B cell (primary cell): Measurements from ENCODE around the gene CAMKV. TPM values are rescaled to one million over a fixed set of nuclear protein-coding genes. Genes with fewer than 3 reads are reported as not detected.

ENCODE experiments used
- ATAC-seq: fragments of 200-7000 bp; cut with Tn5 transposase; one replicate; pipeline ENCODE4 v1.10.0; 2021; ENCODE audit warnings: low read depth, mild to moderate bottlenecking, moderate number of reproducible peaks, moderate library complexity
- CTCF ChIA-PET: fragments of 350-600 bp; sonication (Branson Sonifier 250); formaldehyde crosslinking; loops from one replicate; lab custom pipeline; 2021; ENCODE audit warnings: antibody characterized with exemption, inconsistent platforms; lab: Charles Lee
- POLR2A ChIA-PET: fragments of 350-600 bp; sonication (Branson Sonifier 250); formaldehyde crosslinking; loops from one replicate; lab custom pipeline; 2021; ENCODE audit warnings: antibody characterized with exemption; lab: Charles Lee
- DNase-seq: peaks from one replicate; pipeline ENCODE4 v3.0.0; 2013
- H2AFZ ChIP-seq: 2 replicates; pipeline ENCODE4 v1.6.1; 2012; ENCODE audit warnings: mild to moderate bottlenecking, low read depth, low read length; ENCODE audit not compliant: insufficient read depth, poor library complexity, severe bottlenecking
- H3K27ac ChIP-seq, 2 donors: 1 replicate in 1 of 2; 2 replicates in 1 of 2; pipeline ENCODE4 v1.5.1; 2012 to 2013; ENCODE audit warnings: low read length in 2 of 2, mild to moderate bottlenecking in 2 of 2, moderate library complexity in 1 of 2
- H3K27me3 ChIP-seq, 4 experiments: fragments of 200-600 bp in 1 of 4; sonication (generic) in 1 of 4; replicated peaks in 1 of 4; 1 replicate in 2 of 4; 2 replicates in 2 of 4; pipeline versions ENCODE4 v1.6.1 to v1.7.0; 2013 to 2016; ENCODE audit warnings: low read length in 3 of 4, mild to moderate bottlenecking in 2 of 4, mixed read lengths in 1 of 4, moderate library complexity in 1 of 4; ENCODE audit not compliant: insufficient read depth in 4 of 4, control insufficient read depth in 3 of 4; ENCODE audit errors: control extremely low read depth in 1 of 4
- H3K36me3 ChIP-seq, 2 experiments: replicated peaks in 1 of 2; 1 replicate in 1 of 2; 2 replicates in 1 of 2; pipeline versions ENCODE4 v1.6.1 to v1.7.1; 2013; ENCODE audit warnings: low read length in 1 of 2; ENCODE audit not compliant: insufficient read depth in 2 of 2, control insufficient read depth in 1 of 2; ENCODE audit errors: control extremely low read depth in 1 of 2, extremely low read depth in 1 of 2
- H3K4me1 ChIP-seq, 2 donors: fragments of 200-600 bp in 1 of 2; sonication (generic) in 1 of 2; 1 replicate in 1 of 2; 2 replicates in 1 of 2; pipeline versions ENCODE4 v1.5.1 to v1.6.1; 2013 to 2017; ENCODE audit warnings: low read length in 2 of 2; ENCODE audit not compliant: control insufficient read depth in 2 of 2, insufficient read depth in 2 of 2
- H3K4me2 ChIP-seq: replicated peaks from 2 replicates; pipeline ENCODE3; 2012; ENCODE audit warnings: mild to moderate bottlenecking, low read depth, low read length; ENCODE audit not compliant: poor library complexity, severe bottlenecking
- H3K4me3 ChIP-seq, 5 experiments: fragments of 200-600 bp in 1 of 5; sonication (generic) in 1 of 5; 1 replicate in 3 of 5; 2 replicates in 2 of 5; pipeline versions ENCODE4 v1.5.1 to v1.7.0; 2011 to 2016; ENCODE audit warnings: low read length in 4 of 5, mild to moderate bottlenecking in 4 of 5, low read depth in 2 of 5, control low read depth in 1 of 5, moderate library complexity in 1 of 5; ENCODE audit not compliant: insufficient read depth in 1 of 5; ENCODE audit errors: control extremely low read depth in 1 of 5, extremely low read depth in 1 of 5
- H3K79me2 ChIP-seq: fragments of 200-600 bp; sonication (generic); one replicate; pipeline ENCODE4 v1.6.0; 2016; ENCODE audit warnings: low read length; ENCODE audit not compliant: control insufficient read depth, insufficient read depth
- H3K9ac ChIP-seq: fragments of 200-600 bp; sonication (generic); 2 replicates; pipeline ENCODE4 v1.6.1; 2017; ENCODE audit warnings: mild to moderate bottlenecking, low read length, moderate library complexity
- H3K9me3 ChIP-seq, 3 donors: one replicate each; pipeline versions ENCODE4 v1.6.1 to v1.7.1; 2013; ENCODE audit warnings: low read length in 2 of 3; ENCODE audit not compliant: control insufficient read depth in 2 of 3, insufficient read depth in 1 of 3; ENCODE audit errors: control extremely low read depth in 1 of 3
- H4K20me1 ChIP-seq: 2 replicates; pipeline ENCODE4 v1.6.0; 2012; ENCODE audit warnings: mild to moderate bottlenecking, low read length; ENCODE audit not compliant: insufficient read depth, control insufficient read depth, poor library complexity, severe bottlenecking
- H3K27ac Mint-ChIP-seq: one replicate; pipeline ENCODE4 v1.8.0; 2021; ENCODE audit warnings: mixed read lengths
- H3K27me3 Mint-ChIP-seq: one replicate; pipeline ENCODE4 v1.8.0; 2021; ENCODE audit warnings: mixed read lengths
- H3K4me1 Mint-ChIP-seq: one replicate; pipeline ENCODE4 v1.8.0; 2021; ENCODE audit warnings: mixed read lengths
- H3K4me3 Mint-ChIP-seq: one replicate; pipeline ENCODE4 v1.8.0; 2021; ENCODE audit warnings: mixed read lengths
- H3K9me3 Mint-ChIP-seq: one replicate; pipeline ENCODE4 v1.8.0; 2022; ENCODE audit warnings: mixed read lengths; ENCODE audit not compliant: insufficient read depth
- EZH2 ChIP-seq: IDR thresholded peaks from 2 replicates; pipeline ENCODE4 v1.6.1; 2012; ENCODE audit warnings: borderline replicate concordance, low read depth, mild to moderate bottlenecking, moderate library complexity, low read length; ENCODE audit not compliant: insufficient read depth, poor library complexity, severe bottlenecking
- WGBS: methylation state at CpG from one replicate; pipeline ENCODE4 v1.1.5; 2013; ENCODE audit warnings: missing lambda C conversion rate; ENCODE audit not compliant: insufficient coverage; 5-methylcytosine and 5-hydroxymethylcytosine counted together
- intact Hi-C: fragments of 100-400 bp; cut with micrococcal nuclease; formaldehyde crosslinking; loops from one replicate; pipeline ENCODE4 v1.10.0; 2022
- polyA plus RNA-seq: library from polyadenylated mRNA; depleted of rRNA; stranded (reverse); fragments of >200 nt; gene quantifications from 2 replicates; pipeline ENCODE4 v1.2.3, GENCODE V29; 2012
- total RNA-seq, 2 donors: library from RNA; stranded (reverse); fragments of 120-200 nt in 1 of 2; gene quantifications; 1 replicate in 1 of 2; 2 replicates in 1 of 2; pipeline versions ENCODE4 v1.2.3 to v1.2.4, GENCODE V29; 2013 to 2022
- TF ChIP-seq, protein P1 (sequence below): fragments of 200-600 bp; IDR thresholded peaks from one replicate; pipeline ENCODE4 v1.8.0; 2022; ENCODE audit warnings: antibody characterized with exemption, mild to moderate bottlenecking

Gene CAMKV
- total and polyA plus RNA-seq, 2 donors (not counting 1 experiment from before 2014, with no cell fraction given) = not detected

DNA sequence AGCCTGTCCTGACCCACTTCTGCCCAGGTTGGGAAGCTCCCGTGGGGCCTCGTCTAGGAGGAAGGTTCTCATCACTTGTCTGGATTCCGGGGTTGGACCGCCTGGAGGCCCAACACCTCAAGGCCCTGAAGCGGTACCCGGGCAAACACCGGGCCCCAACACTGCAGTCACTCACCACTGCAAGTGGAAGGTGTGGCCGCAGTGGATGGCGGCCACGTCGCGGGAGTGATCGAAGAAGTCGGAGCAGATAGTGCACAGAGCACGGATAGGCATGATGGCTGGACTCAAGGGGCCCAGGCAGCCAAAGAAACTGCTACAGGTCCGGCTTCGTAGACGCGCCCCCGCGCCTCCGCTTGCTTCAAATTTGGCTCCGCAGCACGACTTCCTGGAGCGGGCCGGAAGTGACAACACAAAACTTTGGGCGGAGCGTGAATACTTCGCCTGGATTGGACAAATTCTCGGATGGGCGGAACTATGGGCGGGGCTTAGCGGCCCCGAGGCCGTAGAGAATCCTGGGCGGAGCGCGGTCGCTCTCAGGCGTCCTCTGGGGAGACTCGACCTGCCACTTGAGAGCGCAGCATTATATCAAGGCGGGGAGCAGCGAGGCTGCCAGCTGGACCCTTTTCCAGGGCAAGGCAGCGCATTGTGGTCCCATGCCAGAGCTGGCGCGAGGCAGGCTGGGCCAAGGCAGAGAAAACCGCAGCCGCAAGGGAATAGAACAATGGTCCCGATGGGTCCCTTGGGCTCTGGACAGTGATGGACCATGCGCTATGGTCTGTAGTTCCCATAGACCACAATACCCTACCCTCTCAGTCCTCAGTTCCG, 13.3 kb downstream of the CAMKV start, which contains the start of gene TRAIP:
Gene TRAIP (minus strand): TSS at position 384 of the 825 bp plus-strand sequence. CDS start 111 bp downstream, at position 273.
- DNase-seq (peak; percentile 98), ATAC-seq (peak; percentile 100)
- H3K4me3 Mint-ChIP-seq = peak within 1 kb of the TSS; percentile 91
- peak within 1 kb of the TSS; percentile 56 to 59 for H3K27ac ChIP-seq
- no peaks in the 10 kb centered on the region for H3K36me3 ChIP-seq
- H3K27me3 Mint-ChIP-seq = no peaks in the 10 kb centered on the region
- no peaks in the 10 kb centered on the region for H3K9me3 Mint-ChIP-seq
- ChIA-PET CTCF (interaction anchor here (0.8 to 2.5 kb wide), 4 partner anchors 15 to 54 kb away, joined by 3 to 18 read pairs (median 4); partner anchors contain the start of gene INKA1), POLR2A (interaction anchor here (0.6 to 1.0 kb wide), 3 partner anchors 51 to 96 kb away, joined by 3 to 9 read pairs (median 4); partner anchors contain the start of gene MON1A)
- peak within 1 kb of the TSS; percentile 98 for H2AFZ ChIP-seq
- peaks cover 10 to 15% of the 10 kb centered on the region in 2 donors for H3K4me1 ChIP-seq
- H3K79me2 ChIP-seq = peaks cover 5% of the 10 kb centered on the region
- 3% methylated on average over 48 of the region's 52 CpGs for WGBS
- intact Hi-C loops = loop anchor here (1.0 to 2.0 kb wide), 8 partner anchors 17 to 378 kb away; partner anchors contain the start of genes AMIGO3, IP6K1, MST1R and RBM6
- peak within 1 kb of the TSS; percentile 74 for H3K9ac ChIP-seq
- H4K20me1 ChIP-seq = no peaks in the 10 kb centered on the region
- peak within 1 kb of the TSS; percentile 90 for H3K27ac Mint-ChIP-seq
- TF ChIP-seq, protein P1, sequence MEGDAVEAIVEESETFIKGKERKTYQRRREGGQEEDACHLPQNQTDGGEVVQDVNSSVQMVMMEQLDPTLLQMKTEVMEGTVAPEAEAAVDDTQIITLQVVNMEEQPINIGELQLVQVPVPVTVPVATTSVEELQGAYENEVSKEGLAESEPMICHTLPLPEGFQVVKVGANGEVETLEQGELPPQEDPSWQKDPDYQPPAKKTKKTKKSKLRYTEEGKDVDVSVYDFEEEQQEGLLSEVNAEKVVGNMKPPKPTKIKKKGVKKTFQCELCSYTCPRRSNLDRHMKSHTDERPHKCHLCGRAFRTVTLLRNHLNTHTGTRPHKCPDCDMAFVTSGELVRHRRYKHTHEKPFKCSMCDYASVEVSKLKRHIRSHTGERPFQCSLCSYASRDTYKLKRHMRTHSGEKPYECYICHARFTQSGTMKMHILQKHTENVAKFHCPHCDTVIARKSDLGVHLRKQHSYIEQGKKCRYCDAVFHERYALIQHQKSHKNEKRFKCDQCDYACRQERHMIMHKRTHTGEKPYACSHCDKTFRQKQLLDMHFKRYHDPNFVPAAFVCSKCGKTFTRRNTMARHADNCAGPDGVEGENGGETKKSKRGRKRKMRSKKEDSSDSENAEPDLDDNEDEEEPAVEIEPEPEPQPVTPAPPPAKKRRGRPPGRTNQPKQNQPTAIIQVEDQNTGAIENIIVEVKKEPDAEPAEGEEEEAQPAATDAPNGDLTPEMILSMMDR = no peak
- TF ChIP-seq EZH2 = no peak
- H3K4me3 ChIP-seq = peak within 1 kb of the TSS; percentile 53 to 91 (median 69)
- peaks cover 0 to 3% (median 0%) of the 10 kb centered on the region in 4 experiments for H3K27me3 ChIP-seq
- peaks cover 11% of the 10 kb centered on the region for H3K4me1 Mint-ChIP-seq
- H3K4me2 ChIP-seq = peak within 1 kb of the TSS; percentile 86
- no peaks in the 10 kb centered on the region for H3K9me3 ChIP-seq
